ENCODE measurements around the gene PGLYRP2.
"Not testable (repeated sequence)": the region's sequence is repeated elsewhere in the genome, so short reads cannot be mapped to it uniquely, and the experiment has no call there.

Gene PGLYRP2

GRCh38 chr19:15487038-15487437 is 7.7 kb upstream of the PGLYRP2 start:
- no peak for DNase-seq

- DNase-seq = not testable (repeated sequence)
Observed at GRCh38 chr19:15485768-15486167, 6.5 kb upstream of the PGLYRP2 start.

GRCh38 chr19:15480996-15481395 is 1.7 kb upstream of the PGLYRP2 start:
- not testable (repeated sequence) for DNase-seq

- no peak for DNase-seq
Observed at GRCh38 chr19:15476325-15476724, 3.0 kb downstream of the PGLYRP2 start.

GRCh38 chr19:15475611-15476010 is 3.7 kb downstream of the PGLYRP2 start:
- DNase-seq = no peak

- no peak for DNase-seq
Observed at GRCh38 chr19:15475169-15475568, 4.1 kb downstream of the PGLYRP2 start.

- DNase-seq = not testable (repeated sequence)
Observed at GRCh38 chr19:15473821-15474220, 5.5 kb downstream of the PGLYRP2 start.

- no peak for DNase-seq
Observed at GRCh38 chr19:15471639-15472101, 7.6 kb downstream of the PGLYRP2 start.

- peak in 2 of 5 donors; percentile 25 to 36 for DNase-seq
Observed at GRCh38 chr19:15469513-15470297, 9.6 kb downstream of the PGLYRP2 start.

- no peak for DNase-seq
Observed at GRCh38 chr19:15468675-15469512, 10.4 kb downstream of the PGLYRP2 start.

- no peak for DNase-seq
Observed at GRCh38 chr19:15467734-15468214, 11.5 kb downstream of the PGLYRP2 start.

GRCh38 chr19:15466851-15467733 is 12.2 kb downstream of the PGLYRP2 start:
- DNase-seq = peak in 4 of 5 donors; percentile 17 to 96 (median 43)

- DNase-seq = peak; percentile 50 to 81 (median 58)
Observed at GRCh38 chr19:15464394-15465385, 14.6 kb downstream of the PGLYRP2 start, which contains the start of gene RASAL3. Gene RASAL3, minus strand, starts transcription at chr19:15464544. Its CDS starts 186 bp downstream, at chr19:15464358.

- peak; percentile 56 to 90 (median 72) for DNase-seq
Observed at GRCh38 chr19:15463861-15464371, 15.4 kb downstream of the PGLYRP2 start.

GRCh38 chr19:15461694-15462093 is 17.6 kb downstream of the PGLYRP2 start:
- no peak for DNase-seq

GRCh38 chr19:15457701-15458484 is 21.4 kb downstream of the PGLYRP2 start:
- no peak for DNase-seq

- DNase-seq = no peak
Observed at GRCh38 chr19:15456871-15457700, 22.2 kb downstream of the PGLYRP2 start.

GRCh38 chr19:15456441-15456840 is 22.9 kb downstream of the PGLYRP2 start:
- no peak for DNase-seq

- no peak for DNase-seq
Observed at GRCh38 chr19:15455996-15456395, 23.3 kb downstream of the PGLYRP2 start.
